ENCODE data around the gene PKN2. TPM values are rescaled to one million over a fixed set of nuclear protein-coding genes. Genes with fewer than 3 reads are reported as not detected.

Gene PKN2
- total and polyA plus RNA-seq, 9 of the 15 experiments (the other 6 are each of a cell fraction or from before 2014, with no cell fraction given), result 4.5 to 25.3 (median 19.2) TPM

DNA sequence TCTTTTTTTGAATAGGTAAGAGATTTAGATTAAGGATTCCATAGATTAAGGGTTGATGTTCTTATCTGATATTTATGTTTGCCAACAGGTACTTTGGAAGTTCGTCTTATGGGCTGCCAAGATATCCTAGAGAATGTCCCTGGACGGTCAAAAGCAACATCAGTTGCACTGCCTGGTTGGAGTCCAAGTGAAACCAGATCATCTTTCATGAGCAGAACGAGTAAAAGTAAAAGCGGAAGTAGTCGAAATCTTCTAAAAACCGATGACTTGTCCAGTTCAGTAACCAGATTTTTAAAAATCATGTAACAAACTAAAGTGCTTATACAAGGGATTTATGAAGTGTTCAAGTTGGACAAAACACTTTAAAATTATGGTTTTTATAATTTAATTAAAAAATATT, 100.5 kb downstream of the PKN2 start (continued):
- TF ChIP-seq, protein P1, sequence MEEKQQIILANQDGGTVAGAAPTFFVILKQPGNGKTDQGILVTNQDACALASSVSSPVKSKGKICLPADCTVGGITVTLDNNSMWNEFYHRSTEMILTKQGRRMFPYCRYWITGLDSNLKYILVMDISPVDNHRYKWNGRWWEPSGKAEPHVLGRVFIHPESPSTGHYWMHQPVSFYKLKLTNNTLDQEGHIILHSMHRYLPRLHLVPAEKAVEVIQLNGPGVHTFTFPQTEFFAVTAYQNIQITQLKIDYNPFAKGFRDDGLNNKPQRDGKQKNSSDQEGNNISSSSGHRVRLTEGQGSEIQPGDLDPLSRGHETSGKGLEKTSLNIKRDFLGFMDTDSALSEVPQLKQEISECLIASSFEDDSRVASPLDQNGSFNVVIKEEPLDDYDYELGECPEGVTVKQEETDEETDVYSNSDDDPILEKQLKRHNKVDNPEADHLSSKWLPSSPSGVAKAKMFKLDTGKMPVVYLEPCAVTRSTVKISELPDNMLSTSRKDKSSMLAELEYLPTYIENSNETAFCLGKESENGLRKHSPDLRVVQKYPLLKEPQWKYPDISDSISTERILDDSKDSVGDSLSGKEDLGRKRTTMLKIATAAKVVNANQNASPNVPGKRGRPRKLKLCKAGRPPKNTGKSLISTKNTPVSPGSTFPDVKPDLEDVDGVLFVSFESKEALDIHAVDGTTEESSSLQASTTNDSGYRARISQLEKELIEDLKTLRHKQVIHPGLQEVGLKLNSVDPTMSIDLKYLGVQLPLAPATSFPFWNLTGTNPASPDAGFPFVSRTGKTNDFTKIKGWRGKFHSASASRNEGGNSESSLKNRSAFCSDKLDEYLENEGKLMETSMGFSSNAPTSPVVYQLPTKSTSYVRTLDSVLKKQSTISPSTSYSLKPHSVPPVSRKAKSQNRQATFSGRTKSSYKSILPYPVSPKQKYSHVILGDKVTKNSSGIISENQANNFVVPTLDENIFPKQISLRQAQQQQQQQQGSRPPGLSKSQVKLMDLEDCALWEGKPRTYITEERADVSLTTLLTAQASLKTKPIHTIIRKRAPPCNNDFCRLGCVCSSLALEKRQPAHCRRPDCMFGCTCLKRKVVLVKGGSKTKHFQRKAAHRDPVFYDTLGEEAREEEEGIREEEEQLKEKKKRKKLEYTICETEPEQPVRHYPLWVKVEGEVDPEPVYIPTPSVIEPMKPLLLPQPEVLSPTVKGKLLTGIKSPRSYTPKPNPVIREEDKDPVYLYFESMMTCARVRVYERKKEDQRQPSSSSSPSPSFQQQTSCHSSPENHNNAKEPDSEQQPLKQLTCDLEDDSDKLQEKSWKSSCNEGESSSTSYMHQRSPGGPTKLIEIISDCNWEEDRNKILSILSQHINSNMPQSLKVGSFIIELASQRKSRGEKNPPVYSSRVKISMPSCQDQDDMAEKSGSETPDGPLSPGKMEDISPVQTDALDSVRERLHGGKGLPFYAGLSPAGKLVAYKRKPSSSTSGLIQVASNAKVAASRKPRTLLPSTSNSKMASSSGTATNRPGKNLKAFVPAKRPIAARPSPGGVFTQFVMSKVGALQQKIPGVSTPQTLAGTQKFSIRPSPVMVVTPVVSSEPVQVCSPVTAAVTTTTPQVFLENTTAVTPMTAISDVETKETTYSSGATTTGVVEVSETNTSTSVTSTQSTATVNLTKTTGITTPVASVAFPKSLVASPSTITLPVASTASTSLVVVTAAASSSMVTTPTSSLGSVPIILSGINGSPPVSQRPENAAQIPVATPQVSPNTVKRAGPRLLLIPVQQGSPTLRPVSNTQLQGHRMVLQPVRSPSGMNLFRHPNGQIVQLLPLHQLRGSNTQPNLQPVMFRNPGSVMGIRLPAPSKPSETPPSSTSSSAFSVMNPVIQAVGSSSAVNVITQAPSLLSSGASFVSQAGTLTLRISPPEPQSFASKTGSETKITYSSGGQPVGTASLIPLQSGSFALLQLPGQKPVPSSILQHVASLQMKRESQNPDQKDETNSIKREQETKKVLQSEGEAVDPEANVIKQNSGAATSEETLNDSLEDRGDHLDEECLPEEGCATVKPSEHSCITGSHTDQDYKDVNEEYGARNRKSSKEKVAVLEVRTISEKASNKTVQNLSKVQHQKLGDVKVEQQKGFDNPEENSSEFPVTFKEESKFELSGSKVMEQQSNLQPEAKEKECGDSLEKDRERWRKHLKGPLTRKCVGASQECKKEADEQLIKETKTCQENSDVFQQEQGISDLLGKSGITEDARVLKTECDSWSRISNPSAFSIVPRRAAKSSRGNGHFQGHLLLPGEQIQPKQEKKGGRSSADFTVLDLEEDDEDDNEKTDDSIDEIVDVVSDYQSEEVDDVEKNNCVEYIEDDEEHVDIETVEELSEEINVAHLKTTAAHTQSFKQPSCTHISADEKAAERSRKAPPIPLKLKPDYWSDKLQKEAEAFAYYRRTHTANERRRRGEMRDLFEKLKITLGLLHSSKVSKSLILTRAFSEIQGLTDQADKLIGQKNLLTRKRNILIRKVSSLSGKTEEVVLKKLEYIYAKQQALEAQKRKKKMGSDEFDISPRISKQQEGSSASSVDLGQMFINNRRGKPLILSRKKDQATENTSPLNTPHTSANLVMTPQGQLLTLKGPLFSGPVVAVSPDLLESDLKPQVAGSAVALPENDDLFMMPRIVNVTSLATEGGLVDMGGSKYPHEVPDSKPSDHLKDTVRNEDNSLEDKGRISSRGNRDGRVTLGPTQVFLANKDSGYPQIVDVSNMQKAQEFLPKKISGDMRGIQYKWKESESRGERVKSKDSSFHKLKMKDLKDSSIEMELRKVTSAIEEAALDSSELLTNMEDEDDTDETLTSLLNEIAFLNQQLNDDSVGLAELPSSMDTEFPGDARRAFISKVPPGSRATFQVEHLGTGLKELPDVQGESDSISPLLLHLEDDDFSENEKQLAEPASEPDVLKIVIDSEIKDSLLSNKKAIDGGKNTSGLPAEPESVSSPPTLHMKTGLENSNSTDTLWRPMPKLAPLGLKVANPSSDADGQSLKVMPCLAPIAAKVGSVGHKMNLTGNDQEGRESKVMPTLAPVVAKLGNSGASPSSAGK (IDR thresholded peaks at IDR 0.05), result no peak
- TF ChIP-seq SETDB1 (IDR thresholded peaks at IDR 0.05; ENCODE audit: low read length), result no peak

Measured in K562 (cell line).